PC-9 (cell line): ENCODE data around the gene PDE7B. TPM values are rescaled to one million over a fixed set of nuclear protein-coding genes. Genes with fewer than 3 reads are reported as not detected.
A peak's percentile ranks its signal among the peaks of the same experiment; 100 is the strongest.

Experiments used
- BruUV-seq: library from RNA; stranded (reverse); fragments of 400-500 nt; replicated peaks from 2 replicates; lab custom pipeline; 2021; lab: Mats Ljungman, UMichigan
- CTCF ChIA-PET: fragments of 300-600 bp; sonication (Branson Sonifier 250); formaldehyde crosslinking; loops from one replicate; lab custom pipeline; 2022; ENCODE audit warnings: antibody characterized with exemption; lab: Charles Lee
- POLR2A ChIA-PET: fragments of 300-600 bp; sonication (Branson Sonifier 250); formaldehyde crosslinking; loops from one replicate; lab custom pipeline; 2022; ENCODE audit warnings: antibody characterized with exemption; ENCODE audit not compliant: unreplicated experiment; lab: Charles Lee
- DNase-seq, 2 experiments: peaks; one replicate each; pipeline versions ENCODE4 v3.0.0 to v3.0.0-alpha.2; 2015 to 2022; ENCODE audit warnings: mixed read lengths in 1 of 2
- H2AFZ ChIP-seq: fragments of 200-600 bp; sonication (generic); 2 replicates; pipeline ENCODE4 v1.8.1; 2017; ENCODE audit warnings: antibody characterized with exemption
- H3F3A ChIP-seq: fragments of 200-600 bp; sonication (generic); 2 replicates; pipeline ENCODE4 v1.8.1; 2017; ENCODE audit warnings: antibody characterized with exemption, mild to moderate bottlenecking, low read depth; ENCODE audit not compliant: insufficient read depth
- H3K27ac ChIP-seq: fragments of 200-600 bp; sonication (generic); 2 replicates; pipeline ENCODE4 v1.6.1; 2016; ENCODE audit warnings: mixed run types
- H3K27me3 ChIP-seq: fragments of 200-600 bp; sonication (generic); 2 replicates; pipeline ENCODE4 v1.6.1; 2016; ENCODE audit warnings: low read depth, mixed run types; ENCODE audit not compliant: insufficient read depth
- H3K36me3 ChIP-seq: fragments of 200-600 bp; sonication (generic); 2 replicates; pipeline ENCODE4 v1.6.1; 2016; ENCODE audit warnings: low read depth, mixed run types
- H3K4me1 ChIP-seq: fragments of 200-600 bp; sonication (generic); replicated peaks from 2 replicates; pipeline ENCODE4 v1.6.1; 2016; ENCODE audit warnings: mixed run types; ENCODE audit not compliant: insufficient read depth
- H3K4me2 ChIP-seq: fragments of 200-600 bp; sonication (generic); 2 replicates; pipeline ENCODE4 v1.6.1; 2017; ENCODE audit warnings: mixed run types
- H3K4me3 ChIP-seq: fragments of 200-600 bp; sonication (generic); 2 replicates; pipeline ENCODE4 v1.6.1; 2016; ENCODE audit warnings: mixed run types
- H3K79me2 ChIP-seq: fragments of 200-600 bp; sonication (generic); 2 replicates; pipeline ENCODE4 v1.6.1; 2017; ENCODE audit warnings: low read depth, mixed run types
- H3K9me2 ChIP-seq: fragments of 200-600 bp; sonication (generic); 2 replicates; pipeline ENCODE4 v1.8.1; 2017; ENCODE audit warnings: mild to moderate bottlenecking; ENCODE audit not compliant: insufficient read depth
- H3K9me3 ChIP-seq: fragments of 200-600 bp; sonication (generic); 2 replicates; pipeline ENCODE4 v1.8.1; 2016; ENCODE audit warnings: low read depth; ENCODE audit not compliant: insufficient read depth
- H4K20me1 ChIP-seq: fragments of 200-600 bp; sonication (generic); 2 replicates; pipeline ENCODE4 v1.8.1; 2017; ENCODE audit not compliant: insufficient read depth
- EZH2 ChIP-seq: fragments of 200-600 bp; sonication (generic); IDR thresholded peaks from 2 replicates; pipeline ENCODE4 v1.8.0; 2017; ENCODE audit warnings: antibody characterized with exemption, low read depth
- intact Hi-C: fragments of 100-400 bp; cut with micrococcal nuclease; formaldehyde crosslinking; loops from one replicate; pipeline ENCODE4 v1.10.0; 2022; ENCODE audit not compliant: unreplicated experiment
- total RNA-seq: library from RNA; stranded (reverse); gene quantifications from 2 replicates; pipeline ENCODE4 v1.2.3, GENCODE V29; 2021
- TF ChIP-seq, protein P1 (sequence below): fragments of 200-600 bp; sonication (generic); conservative IDR thresholded peaks from 2 replicates; pipeline ENCODE4 v1.6.1; 2017; ENCODE audit warnings: mixed run types, antibody characterized with exemption, mild to moderate bottlenecking, moderate library complexity

Gene PDE7B
- total RNA-seq, 1 experiment from 2014 or later, result 0.31 TPM

DNA sequence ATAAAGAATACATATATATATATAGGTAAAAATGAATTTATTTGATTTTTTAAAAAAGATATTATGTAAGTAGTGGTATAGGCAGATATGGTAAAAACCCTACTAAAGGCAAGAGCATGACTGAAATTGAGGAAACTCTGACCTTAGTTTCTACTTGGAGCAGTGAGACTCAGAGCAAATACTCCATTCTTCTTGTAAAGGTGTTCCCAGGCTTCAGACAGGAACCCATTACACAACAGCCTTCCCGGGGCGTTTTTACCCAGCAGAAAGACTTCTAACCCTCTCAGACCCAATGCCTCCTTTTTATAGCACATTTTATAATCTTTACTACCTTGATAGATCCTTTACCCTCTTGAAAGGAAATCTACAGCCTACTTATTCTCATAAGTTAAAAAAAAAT is 274.1 kb downstream of the PDE7B start:
- Histone ChIP-seq H3K9me2 (no peaks in the 10 kb centered on the region), H3K4me2 (no peak overlapping the region), H3F3A (0 out of 2 replicates have a peak, but pooled peaks cover 4% of the 10 kb centered on the region), H4K20me1 (no peaks in the 10 kb centered on the region), H3K27me3 (no peaks in the 10 kb centered on the region), H3K36me3 (no peaks in the 10 kb centered on the region), H3K79me2 (no peaks in the 10 kb centered on the region), H3K4me3 (no peak overlapping the region), H2AFZ (no peak overlapping the region), H3K27ac (no peak overlapping the region), H3K4me1 (peaks cover 19% of the 10 kb centered on the region), H3K9me3 (no peaks in the 10 kb centered on the region)
- TF ChIP-seq, protein P1, sequence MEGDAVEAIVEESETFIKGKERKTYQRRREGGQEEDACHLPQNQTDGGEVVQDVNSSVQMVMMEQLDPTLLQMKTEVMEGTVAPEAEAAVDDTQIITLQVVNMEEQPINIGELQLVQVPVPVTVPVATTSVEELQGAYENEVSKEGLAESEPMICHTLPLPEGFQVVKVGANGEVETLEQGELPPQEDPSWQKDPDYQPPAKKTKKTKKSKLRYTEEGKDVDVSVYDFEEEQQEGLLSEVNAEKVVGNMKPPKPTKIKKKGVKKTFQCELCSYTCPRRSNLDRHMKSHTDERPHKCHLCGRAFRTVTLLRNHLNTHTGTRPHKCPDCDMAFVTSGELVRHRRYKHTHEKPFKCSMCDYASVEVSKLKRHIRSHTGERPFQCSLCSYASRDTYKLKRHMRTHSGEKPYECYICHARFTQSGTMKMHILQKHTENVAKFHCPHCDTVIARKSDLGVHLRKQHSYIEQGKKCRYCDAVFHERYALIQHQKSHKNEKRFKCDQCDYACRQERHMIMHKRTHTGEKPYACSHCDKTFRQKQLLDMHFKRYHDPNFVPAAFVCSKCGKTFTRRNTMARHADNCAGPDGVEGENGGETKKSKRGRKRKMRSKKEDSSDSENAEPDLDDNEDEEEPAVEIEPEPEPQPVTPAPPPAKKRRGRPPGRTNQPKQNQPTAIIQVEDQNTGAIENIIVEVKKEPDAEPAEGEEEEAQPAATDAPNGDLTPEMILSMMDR, result no peak
- no peak for TF ChIP-seq EZH2
- intact Hi-C loops, result no loop called here
- BruUV-seq, result no TSS peak
- no peak for DNase-seq
- CTCF ChIA-PET, result no interaction called here
- POLR2A ChIA-PET, result no interaction called here

DNA sequence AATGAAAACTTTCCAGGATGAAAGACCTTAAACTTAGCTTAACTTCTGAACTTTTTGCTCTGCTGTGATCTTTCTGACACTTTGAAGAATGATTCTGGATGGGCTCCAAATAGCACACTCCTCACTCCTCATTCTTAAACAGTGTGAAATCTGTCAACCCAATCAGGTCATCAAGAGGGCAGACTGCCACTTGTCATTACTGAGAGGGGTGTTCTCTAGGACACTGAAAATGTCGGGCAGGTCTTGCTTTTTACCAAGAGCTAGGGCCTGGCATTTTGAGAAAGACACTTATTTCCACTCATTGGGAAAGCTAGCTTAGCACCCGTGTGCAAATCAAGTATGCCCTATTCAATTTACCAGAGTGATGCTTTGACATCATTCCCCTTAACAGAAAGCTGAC is 276.4 kb downstream of the PDE7B start:
- CTCF ChIA-PET, result no interaction called here
- intact Hi-C loops, result no loop called here
- Histone ChIP-seq H3K9me2 (no peaks in the 10 kb centered on the region), H3K4me1 (peaks cover 16% of the 10 kb centered on the region), H3K36me3 (no peaks in the 10 kb centered on the region), H3K27ac (no peak overlapping the region), H3K4me3 (no peak overlapping the region), H3K27me3 (no peaks in the 10 kb centered on the region), H3K79me2 (no peaks in the 10 kb centered on the region), H3K4me2 (no peak overlapping the region), H3K9me3 (no peaks in the 10 kb centered on the region), H4K20me1 (no peaks in the 10 kb centered on the region), H2AFZ (no peak overlapping the region), H3F3A (0 out of 2 replicates have a peak, but pooled peaks cover 4% of the 10 kb centered on the region)
- no peak for TF ChIP-seq EZH2
- TF ChIP-seq, protein P1, result no peak
- no TSS peak for BruUV-seq
- peak; percentile 4 to 50 for DNase-seq
- POLR2A ChIA-PET, result no interaction called here

DNA sequence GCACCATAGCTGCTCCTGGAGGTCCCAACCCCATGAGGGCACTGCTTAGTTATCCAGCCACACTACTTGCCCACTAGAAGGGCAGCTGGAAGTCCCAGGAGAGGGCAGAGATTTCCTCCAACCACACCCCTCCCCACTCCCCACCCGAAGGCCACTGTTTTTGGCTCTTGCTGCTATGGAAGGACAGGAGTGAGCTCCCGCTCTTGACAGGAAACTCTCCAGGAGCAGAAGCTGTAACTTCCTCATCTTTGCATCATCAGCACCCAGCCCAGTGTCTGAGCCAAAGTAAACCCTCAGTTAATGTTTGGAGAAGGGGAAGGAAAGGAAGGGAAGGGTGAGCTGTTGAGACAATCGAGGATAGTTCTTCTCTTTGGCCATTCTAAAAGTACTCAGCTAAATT is 277.9 kb downstream of the PDE7B start:
- Histone ChIP-seq H3K36me3 (no peaks in the 10 kb centered on the region), H3K4me1 (peaks cover 2% of the 10 kb centered on the region; the same call in 1 of the 2 replicates), H3K79me2 (no peaks in the 10 kb centered on the region), H3K4me2 (no peak overlapping the region), H3K9me3 (no peaks in the 10 kb centered on the region), H3K4me3 (no peak overlapping the region), H3K9me2 (no peaks in the 10 kb centered on the region), H4K20me1 (no peaks in the 10 kb centered on the region), H3F3A (no peaks in the 10 kb centered on the region), H2AFZ (no peak overlapping the region), H3K27ac (no peak overlapping the region), H3K27me3 (no peaks in the 10 kb centered on the region)
- intact Hi-C loops, result no loop called here
- POLR2A ChIA-PET, result no interaction called here
- CTCF ChIA-PET, result interaction anchor here (0.6 kb wide), 1 partner anchor 624 kb away, joined by 6 read pairs; no protein-coding TSS in a partner anchor
- DNase-seq, result no peak
- BruUV-seq, result no TSS peak
- no peak for TF ChIP-seq EZH2
- TF ChIP-seq, protein P1, result no peak
